Measurements from ENCODE around the gene KRTAP12-1.

KRTAP12-1 gene, protein sequence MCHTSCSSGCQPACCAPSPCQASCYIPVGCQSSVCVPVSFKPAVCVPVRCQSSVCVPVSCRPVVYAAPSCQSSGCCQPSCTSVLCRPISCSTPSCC

DNA sequence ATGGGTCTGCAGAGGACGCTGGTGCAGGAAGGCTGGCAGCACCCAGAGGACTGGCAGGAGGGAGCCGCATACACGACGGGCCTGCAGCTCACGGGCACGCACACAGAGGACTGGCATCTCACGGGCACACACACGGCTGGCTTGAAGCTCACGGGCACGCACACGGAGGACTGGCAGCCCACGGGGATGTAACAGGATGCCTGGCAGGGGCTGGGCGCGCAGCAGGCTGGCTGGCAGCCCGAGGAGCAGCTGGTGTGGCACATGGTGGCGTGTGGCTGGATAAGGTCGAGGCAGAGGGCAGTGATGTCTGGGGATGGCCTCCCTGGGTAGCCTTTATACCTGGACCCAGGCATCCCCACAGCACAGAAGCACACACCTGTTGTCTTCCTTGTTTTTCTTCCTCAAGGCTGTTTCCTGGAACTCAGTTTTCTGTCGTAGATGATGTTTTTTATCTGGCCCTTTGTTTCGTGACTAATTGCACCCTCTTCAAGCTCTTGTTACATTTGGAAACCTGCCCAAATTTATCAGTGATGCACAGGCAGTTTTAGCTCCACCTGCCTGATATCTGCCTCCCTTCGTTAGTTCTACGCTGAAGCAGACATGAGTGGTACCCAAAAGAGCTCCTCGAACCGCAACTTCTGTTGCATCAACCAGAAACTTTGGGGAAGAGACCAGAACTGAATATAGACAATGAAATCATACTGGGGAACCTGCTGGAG lies at the start of gene KRTAP12-1:
Gene KRTAP12-1, minus strand, starts transcription at position 303 of the 719 bp plus-strand sequence. Its CDS starts 40 bp downstream, at position 263.
- DNase-seq: no peak

DNA sequence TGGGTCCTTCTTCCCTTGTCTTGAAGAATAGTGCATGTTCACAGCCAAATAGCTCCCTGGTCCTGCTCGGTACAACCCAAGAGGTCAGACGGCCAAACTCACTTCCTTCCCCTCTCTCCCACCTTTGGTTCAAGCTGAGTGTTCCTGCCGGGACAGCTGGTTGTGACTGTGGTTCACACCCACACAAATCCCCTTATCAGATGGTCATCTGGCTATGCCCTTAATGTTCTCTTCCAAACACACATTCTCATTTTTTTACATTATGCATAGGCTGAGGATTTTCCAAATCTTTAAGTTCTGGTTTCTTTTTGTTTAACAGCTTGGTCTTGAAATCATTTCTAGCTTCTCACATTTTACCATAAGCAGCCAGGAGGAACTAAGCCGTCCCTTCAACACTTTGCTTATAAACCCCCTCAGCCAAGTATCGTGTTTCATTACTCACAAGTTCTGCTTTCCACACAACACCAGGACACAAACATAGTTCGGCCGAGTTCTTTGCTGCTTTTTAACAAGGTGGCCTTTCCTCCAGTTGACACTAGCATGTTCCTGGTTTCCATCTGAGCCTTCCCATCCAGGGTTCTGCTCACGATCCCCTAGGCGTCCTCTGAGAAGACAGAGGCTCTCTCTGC lies 49.1 kb upstream of the KRTAP12-1 start:
- no peak for DNase-seq

DNA sequence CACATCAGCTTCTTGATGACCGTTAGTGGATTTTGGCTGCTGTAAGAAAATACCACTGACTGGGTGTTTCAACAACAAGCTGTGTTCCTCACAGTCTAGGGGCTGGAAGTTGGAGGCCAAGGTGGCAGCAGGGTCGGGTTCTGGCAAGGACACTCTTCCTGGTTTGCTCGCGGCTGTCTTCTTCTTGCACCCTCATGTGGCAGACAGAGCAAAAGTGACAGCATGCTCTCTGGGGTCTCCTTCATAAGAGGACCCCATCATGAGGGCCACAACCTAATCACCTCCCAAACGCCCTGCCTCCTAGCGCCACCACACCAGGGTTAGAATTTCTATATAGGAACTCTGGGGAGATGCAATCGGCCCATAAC lies 48.0 kb upstream of the KRTAP12-1 start:
- no peak for DNase-seq

DNA sequence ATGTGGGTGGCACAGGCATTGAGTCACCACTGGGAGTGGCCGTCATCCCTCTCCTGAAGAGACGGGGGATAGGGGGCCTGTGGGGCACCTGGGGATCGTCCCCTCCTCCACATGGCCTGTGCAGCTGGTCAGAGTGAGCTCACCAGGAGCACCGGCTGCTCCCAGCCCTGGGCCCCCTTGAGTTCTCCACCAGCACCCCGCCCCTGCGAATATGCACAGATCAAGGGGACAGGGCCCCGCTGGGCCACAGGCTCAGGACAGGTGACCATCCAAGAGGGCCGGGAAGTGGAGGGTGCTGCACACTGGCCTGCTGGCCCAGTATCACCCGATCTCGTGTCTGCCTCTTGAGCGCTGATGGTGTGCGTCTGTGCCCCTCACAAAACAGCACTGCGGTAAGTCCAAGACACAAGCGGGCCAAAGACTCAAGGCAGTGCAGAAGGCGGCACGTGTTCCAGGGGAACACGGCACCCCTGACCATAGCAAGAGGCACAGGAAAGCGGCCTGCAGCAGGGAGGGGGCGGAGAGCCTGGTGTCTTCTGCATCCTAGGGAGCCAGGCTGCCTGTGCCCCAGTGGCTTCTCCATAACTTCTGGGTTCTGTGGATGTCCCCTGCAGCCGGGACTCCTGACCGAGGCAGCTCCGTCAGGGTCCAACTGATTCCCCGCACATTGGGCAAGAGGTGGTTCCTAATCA lies 47.5 kb upstream of the KRTAP12-1 start:
- no peak for DNase-seq

DNA sequence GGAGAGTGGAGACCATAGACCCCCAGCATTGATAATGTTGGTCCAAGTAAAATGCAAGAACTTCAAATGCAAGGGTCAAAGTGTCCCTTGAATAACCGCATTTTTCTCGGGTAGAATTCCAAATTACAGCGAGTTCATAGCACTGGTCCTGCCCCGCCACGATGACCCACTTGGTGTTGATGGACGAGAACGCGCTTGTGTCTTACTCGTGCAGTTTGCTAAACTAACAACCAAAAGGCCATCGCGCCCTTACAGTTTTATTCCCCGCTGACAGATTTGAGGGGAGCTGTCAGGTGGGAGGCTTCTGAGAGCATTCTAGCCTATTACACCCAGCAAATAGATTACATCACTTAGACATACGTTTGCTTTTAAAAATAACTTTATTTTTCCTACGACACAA lies 46.8 kb upstream of the KRTAP12-1 start:
- no peak for DNase-seq

DNA sequence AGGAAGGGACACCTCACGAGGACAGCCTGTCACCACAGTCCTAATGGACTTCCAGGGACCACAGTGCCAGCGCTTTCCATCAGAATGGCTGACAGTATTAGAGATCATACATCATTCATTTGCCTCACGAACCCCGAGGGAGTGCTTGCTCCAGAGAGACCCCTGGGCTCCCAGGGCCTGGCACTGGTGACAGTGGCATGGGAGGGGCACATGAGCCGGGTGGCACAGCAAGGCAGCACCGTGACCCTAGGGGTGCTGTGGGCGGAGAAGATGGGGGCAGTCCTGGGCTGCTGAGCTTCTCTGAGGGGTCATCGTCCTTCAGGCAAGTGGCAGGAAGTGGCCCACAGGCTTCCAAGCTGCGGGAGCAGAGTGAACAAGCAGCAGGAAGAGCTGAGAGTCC lies 45.8 kb upstream of the KRTAP12-1 start:
- DNase-seq: no peak

DNA sequence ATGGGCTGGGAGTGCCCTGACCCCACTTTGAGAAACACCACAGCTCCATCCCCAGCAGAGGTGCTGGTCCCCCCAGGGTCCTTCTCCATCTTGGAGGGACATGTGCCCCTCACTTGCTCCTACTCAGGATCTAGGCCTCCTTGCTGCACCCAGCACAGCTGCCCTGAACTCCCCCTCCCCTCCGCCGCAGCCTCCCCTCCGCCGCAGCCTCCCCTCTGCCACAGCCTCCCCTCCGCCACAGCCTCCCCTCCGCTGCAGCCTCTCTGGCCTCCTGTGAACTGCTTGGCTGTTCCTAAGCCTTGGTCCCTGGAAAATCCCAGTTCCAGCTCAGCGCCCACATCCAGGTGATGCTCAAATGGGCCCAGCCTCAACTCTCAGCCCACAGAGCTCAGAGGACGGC lies 45.4 kb upstream of the KRTAP12-1 start:
- no peak for DNase-seq

DNA sequence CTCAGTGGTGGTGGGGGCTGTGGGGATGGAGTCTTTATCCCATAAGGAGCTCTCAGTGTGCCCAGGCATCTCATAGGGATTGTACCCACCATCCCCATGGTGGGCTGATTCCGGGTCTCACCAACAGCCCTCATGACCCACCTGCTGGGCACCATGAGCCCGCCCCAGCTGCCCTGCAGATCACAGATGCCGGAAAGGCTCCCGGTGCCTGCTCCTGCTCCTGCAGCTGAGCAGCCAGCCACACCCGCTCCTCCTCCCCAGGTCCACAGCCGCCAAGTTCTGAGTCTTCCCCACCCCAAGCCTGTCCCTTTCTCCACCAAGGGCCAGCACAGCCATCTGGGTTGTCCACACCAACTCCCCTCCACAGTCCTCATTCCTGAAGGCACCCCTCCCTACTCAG lies 44.9 kb upstream of the KRTAP12-1 start:
- no peak for DNase-seq

DNA sequence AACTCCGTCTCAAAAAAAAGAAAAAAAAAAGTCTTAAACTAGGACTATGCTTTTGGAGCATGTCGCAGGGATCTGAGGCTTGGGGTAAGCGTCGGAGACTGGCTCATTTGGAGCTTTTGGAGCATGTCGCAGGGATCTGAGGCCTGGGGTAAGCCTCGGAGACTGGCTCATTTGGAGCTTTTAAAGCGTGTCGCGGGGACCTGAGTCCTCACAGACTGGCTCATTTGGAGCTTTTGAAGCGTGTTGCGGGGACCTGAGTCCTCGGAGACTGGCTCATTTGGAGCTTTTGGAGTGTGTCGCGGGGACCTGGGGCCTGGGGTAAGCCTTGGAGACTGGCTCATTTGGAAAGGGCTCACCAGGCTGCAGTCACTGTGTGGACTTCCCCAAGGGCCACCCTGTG lies 43.0 kb upstream of the KRTAP12-1 start:
- DNase-seq: no peak

DNA sequence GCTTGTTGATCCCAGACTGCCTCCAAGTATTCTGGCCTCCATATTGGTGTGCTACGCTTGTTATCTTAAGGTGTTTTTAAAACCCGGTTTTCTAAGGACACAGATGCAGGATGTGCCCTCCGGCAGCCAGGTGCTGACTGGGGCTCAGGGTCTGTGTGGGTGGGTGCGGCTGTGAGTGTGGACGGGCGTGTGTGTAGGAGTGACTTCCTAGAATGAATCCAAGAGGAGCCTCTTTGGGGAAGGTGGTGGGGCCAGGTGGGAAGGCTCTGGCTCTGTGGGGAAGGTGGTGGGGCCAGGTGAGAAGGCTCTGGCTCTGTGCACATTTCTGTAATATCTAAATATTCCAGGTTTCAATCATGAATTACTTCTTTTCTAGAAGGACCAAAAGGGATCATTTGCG lies 42.2 kb upstream of the KRTAP12-1 start:
- DNase-seq: no peak

DNA sequence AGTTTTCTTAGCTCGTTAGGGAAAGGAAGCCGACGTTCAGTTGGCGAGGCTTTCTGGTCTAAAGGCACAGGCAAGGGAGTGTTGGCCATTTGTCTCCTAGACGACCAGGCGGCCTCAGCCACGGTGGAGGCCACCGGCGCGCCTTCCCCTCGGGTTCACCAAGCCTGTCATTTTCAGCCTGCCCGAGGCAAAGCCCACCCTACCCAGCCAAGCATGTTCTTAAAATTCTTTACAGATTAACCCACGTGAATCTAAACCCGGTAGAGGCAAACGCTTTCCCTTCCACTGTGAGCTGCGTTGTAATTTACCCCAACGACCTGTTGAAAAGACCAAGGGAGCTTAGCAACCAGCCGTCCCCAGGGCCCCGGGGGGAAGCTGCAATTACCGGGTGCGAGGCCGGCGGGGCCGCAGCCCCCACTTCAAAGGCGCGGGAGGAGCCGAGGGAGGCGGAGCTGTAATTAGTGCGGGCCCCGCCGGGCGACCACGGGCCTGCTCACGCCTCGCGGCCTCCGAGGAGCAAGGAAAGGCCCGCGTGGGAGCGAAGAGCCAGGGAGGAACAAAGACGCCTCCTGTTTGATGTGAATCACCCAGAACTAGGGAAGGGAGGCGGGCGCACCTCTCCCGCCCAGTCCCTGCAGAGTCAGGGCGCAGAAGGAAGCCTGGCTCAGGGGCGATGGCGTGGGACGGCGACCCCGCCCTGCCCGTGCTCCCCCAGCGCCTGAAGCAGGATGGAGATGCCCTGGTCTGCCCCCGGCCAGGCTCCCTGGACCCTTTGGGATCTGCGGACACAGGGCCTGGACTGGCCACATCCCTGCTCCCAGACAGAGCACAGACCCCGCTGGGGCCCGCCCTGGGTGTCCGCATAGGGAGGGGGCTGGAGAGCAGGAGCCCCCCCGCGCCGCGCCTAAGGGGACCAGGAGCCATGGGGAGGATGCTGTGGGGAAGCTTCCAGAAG lies 41.5 kb upstream of the KRTAP12-1 start:
- no peak for DNase-seq

DNA sequence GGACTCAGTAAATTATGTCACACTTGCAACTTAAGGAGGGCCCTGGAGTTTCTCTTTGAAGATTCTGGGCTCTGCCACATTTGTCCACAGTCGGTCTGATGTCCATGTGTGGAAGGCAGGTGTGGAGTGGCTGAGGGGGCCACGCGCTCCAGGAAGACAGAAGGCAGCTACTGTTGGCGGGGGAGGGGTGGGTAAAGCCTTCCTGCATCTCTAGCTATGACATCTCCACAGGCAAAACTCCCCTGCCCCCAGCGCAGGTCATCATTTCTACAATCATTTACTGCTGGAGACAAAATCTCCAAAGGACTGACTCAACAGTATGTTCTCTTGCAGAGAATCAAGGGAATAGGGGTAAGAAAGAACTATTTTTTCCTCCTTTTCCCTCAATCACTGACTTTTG lies 40.8 kb upstream of the KRTAP12-1 start:
- DNase-seq: no peak

DNA sequence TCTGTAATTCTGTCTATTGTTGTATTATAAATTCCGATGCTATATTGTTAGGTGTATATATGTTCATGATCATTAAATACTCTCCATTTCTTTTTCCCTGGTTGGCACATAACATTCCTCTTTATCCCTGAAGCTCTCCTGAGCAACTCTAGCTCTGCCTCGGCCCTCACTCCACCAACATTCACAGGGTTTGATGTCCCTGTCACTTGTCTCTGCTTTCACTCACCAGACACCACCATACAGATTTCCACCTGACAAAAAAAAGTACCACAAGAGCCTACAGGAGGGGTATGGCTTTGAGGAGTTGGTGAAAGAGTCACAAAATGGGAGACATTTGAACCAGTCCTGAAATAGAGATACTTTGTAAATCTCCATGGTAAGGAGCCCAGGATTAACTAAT lies 38.2 kb upstream of the KRTAP12-1 start:
- no peak for DNase-seq

DNA sequence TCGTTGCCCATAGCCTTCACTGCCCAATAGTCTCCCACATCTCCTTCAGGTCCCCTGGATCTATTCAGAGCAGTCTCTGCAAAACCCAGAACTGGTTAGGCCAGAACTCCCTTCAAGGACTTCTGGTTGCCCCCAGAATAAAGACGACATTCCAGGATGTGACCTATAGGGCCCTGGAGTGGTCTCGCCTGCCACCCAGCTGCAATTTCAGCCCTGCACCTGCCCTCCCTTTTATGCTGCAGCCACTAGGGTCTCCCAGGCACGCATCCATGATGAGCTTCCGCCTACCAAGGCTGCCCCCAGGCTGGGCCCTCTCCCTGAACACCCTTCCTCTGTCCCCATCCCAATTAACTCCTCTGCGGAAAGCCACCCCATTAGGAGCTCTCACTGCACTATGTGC lies 36.6 kb upstream of the KRTAP12-1 start:
- DNase-seq: no peak

DNA sequence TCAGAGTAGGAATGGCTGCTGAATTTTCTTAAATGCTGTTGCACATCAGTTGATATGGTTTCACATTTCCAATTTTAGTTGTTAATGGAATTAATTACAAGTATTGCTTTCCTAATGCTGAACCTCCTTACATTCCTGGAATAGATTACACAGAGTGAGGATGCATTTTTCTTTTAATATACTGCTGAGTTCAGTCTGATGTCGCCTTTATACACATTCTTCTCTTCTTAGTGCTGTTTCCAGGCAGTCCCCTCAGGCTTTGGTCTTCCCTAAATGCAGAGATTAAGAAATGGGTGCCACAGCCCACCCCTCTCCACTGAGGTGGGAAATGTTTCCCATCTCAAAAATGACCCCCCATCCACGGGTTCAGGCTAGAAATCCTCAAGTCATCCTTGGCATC lies 36.1 kb upstream of the KRTAP12-1 start:
- no peak for DNase-seq

DNA sequence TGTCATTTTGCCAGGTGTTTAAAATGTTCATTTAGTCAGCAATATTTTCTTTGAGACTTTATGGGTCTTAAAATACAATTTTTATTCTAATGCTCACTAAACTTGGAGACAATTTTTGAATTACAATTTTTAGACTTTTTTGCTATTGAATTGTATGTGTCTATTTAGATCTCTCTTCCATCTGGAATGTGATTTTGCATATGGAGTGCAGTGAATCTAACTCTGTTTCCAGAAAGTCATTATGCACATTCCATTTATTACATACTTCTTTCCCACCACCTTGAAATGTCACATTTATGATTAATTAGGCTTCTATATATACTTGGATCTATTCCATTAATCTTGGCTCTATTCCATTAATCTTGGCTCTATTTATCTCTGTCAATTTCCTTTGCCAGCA lies 35.0 kb upstream of the KRTAP12-1 start:
- DNase-seq: no peak

DNA sequence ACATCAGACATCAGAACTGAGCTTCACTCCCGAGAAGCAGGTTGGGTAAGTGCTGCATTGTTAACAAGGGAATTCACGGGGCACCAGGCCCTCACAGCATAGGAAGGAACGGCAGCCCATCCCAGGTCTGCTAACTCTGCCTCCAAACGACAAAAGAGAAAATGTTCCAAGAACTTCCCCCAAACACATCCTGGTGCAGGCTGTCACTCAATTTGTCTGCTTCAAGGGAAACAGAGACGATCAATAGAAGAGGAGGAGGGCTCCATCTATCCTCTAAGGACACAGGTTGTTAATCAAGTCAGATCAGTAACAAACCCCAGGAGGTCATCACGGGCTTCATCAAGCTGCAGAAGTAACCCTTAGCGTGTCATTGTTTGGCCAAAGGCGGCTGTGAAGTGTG lies 32.9 kb upstream of the KRTAP12-1 start:
- no peak for DNase-seq

DNA sequence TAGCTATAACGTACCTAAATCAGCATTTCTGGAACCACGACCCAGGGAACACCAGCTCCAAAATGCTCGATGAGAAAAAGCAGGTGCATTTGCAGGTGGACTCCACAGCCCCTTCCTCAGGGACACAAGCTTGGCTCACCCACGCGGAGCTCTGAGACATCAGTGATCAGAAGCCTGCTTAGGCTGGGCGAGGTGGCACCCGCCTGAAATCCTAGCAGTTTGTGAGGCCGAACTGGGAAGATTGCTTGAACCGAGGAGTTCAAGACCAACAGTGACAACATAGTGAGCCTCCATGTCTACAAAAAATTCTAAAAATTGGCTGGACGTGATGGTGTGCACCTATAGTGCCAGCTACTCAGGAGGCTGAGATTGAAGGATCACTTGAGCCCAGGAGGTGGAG lies 31.9 kb upstream of the KRTAP12-1 start:
- DNase-seq: no peak

DNA sequence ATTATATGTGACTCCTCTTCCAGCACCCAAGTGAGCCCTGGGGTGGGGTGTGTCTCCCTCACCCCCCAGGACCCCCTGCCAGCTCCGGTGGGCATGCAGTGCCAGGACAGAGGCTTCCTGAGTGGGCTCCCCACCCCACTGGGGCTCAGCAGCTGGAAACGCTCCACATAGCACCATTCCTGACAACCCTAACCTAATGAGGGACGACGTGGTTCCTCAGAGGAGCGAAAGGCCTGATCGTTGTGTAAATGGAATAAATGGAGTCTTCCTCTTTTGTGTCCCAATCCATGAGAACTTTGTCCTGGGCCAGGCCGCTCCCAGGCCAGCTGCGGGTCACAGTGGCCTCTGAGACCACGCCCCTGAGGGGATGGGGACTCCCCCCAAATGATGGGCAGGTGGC lies 31.2 kb upstream of the KRTAP12-1 start:
- DNase-seq: no peak

DNA sequence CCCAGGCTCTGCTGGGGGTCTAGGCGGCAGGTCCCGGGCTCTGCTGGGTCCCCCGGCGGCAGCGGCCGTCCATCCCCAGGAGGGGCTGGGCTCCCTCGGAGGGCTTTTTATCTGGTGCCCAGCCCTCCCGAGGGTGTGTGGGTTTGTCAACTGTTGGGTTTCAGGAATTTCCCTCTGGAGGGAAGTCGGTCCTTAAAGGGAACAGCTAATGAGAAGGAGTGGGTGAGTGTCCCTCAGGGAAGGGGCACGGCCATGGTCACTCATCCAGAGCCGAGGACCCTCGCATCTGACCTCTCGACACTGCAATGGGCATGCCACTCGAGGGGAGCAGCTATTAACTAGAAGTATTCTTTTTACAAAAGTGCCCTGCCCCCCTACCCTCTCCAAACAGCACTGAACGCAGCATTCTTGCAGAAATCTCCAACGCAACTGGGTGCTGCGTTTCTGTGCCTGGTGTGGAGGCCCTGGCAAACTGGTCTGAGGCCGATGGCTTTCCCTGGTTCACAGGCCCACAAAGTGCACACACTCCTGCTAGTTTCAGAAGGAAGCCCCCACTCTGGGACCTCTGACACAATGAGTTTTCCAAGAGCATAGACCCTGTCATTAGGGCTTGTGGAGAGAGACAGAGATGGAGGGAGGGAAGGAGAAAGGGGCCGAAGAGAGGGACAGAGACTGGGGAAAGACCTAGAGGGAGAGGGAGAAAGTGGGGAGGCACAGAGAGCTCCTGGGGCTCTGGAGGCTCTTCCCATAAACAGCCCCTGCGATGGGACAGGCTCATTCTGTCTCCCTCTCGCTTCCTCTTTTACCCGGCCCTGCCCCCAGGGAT lies 30.5 kb upstream of the KRTAP12-1 start:
- DNase-seq: no peak

DNA sequence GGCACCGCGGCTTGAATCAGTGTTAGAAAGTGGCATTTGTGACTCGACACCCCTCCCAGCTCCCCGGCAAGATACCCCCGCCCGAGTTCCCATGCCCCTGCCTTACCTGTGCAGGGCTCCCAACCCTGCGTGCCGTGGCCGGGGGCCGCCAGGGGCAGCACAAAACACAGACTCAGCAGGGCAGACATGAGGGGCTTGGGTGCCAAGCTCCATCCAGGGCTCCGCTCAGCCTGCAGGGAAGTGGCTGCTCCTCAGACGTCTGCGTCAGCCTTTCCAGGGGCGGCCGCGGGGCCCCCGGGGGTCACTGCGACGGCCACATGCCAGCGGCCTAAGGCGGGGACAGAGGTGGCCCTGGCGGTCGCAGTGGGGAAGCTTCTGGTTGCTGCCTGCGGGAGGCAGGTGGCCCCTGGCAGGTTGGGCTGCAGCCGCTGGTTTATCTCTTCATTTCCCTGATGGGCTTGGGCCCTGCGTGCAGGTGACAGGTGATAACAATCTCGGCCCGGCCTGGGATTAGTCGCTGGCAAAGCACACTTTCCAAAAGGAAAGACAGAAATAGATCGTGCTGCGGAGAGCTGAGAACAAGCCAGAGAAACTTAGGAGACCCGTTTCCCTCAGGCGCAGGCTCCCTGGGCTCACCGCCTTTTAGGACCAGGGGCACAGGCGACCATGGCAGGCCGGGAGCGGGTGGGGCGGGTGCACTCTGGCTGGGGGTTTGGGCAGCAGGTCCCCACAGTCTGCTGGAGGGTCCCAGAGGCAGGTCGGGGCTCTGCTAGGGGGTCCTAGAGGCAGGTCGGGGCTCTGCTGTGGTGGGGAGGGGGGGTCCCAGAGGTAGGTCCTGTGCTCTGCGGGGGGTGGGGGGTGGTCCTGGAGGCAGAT lies 29.6 kb upstream of the KRTAP12-1 start, which contains the start of gene TSPEAR:
Gene TSPEAR, minus strand, starts transcription at position 246 of the 876 bp plus-strand sequence. Its CDS starts 58 bp downstream, at position 188.
- DNase-seq: peak; percentile 51

Measured in RPMI8226 (cell line).